ENCODE measurements around the gene ITSN2.

Gene ITSN2

GRCh38 chr2:24247164-24247563 is 113.2 kb downstream of the ITSN2 start:
- H3K36me3 Mint-ChIP-seq (ENCODE audit: low read depth) = peaks cover 84% of the 10 kb centered on the region
- H3K4me3 Mint-ChIP-seq = no peak overlapping the region

GRCh38 chr2:24245986-24246776 is 114.2 kb downstream of the ITSN2 start:
- H3K27ac Mint-ChIP-seq = peak overlapping the region; percentile 51
- H3K4me1 Mint-ChIP-seq (ENCODE audit: low read depth) = no peaks in the 10 kb centered on the region
- H3K4me3 Mint-ChIP-seq = no peak overlapping the region
- H3K9me3 Mint-ChIP-seq = no peaks in the 10 kb centered on the region
- DNase-seq = no peak
- no peaks in the 10 kb centered on the region for H3K27me3 Mint-ChIP-seq
- peaks cover 88% of the 10 kb centered on the region for H3K36me3 Mint-ChIP-seq (ENCODE audit: low read depth)

More at GRCh38 chr2:24247164-24247563, 113.2 kb downstream of the ITSN2 start:
- Mint-ChIP-seq H3K9me3 (no peaks in the 10 kb centered on the region), H3K4me1 (ENCODE audit: low read depth) (no peaks in the 10 kb centered on the region), H3K27me3 (no peaks in the 10 kb centered on the region), H3K27ac (peak overlapping the region; percentile 44)
- DNase-seq = no peak

- no peaks in the 10 kb centered on the region for H3K9me3 Mint-ChIP-seq
- H3K27ac Mint-ChIP-seq = no peak overlapping the region
- no peak for DNase-seq
- no peaks in the 10 kb centered on the region for H3K27me3 Mint-ChIP-seq
- no peaks in the 10 kb centered on the region for H3K4me1 Mint-ChIP-seq (ENCODE audit: low read depth)
- H3K4me3 Mint-ChIP-seq = no peak overlapping the region
- H3K36me3 Mint-ChIP-seq (ENCODE audit: low read depth) = peaks cover 59% of the 10 kb centered on the region
Observed at GRCh38 chr2:24241528-24241927, 118.8 kb downstream of the ITSN2 start.

GRCh38 chr2:24239553-24239952 is 120.8 kb downstream of the ITSN2 start:
- no peak overlapping the region for H3K27ac Mint-ChIP-seq
- no peaks in the 10 kb centered on the region for H3K27me3 Mint-ChIP-seq
- DNase-seq = no peak
- H3K4me3 Mint-ChIP-seq = no peak overlapping the region
- H3K4me1 Mint-ChIP-seq (ENCODE audit: low read depth) = no peaks in the 10 kb centered on the region
- no peaks in the 10 kb centered on the region for H3K9me3 Mint-ChIP-seq
- peaks cover 43% of the 10 kb centered on the region for H3K36me3 Mint-ChIP-seq (ENCODE audit: low read depth)

- Mint-ChIP-seq H3K27ac (no peak overlapping the region), H3K4me3 (no peak overlapping the region), H3K9me3 (no peaks in the 10 kb centered on the region), H3K27me3 (no peaks in the 10 kb centered on the region), H3K4me1 (ENCODE audit: low read depth) (no peaks in the 10 kb centered on the region), H3K36me3 (ENCODE audit: low read depth) (peaks cover 41% of the 10 kb centered on the region)
- DNase-seq = no peak
Observed at GRCh38 chr2:24238158-24238557, 122.2 kb downstream of the ITSN2 start.

GRCh38 chr2:24237313-24237712 is 123.0 kb downstream of the ITSN2 start:
- no peaks in the 10 kb centered on the region for H3K4me1 Mint-ChIP-seq (ENCODE audit: low read depth)
- no peaks in the 10 kb centered on the region for H3K27me3 Mint-ChIP-seq
- H3K27ac Mint-ChIP-seq = no peak overlapping the region
- H3K36me3 Mint-ChIP-seq (ENCODE audit: low read depth) = peaks cover 34% of the 10 kb centered on the region
- H3K9me3 Mint-ChIP-seq = no peaks in the 10 kb centered on the region
- DNase-seq = no peak
- H3K4me3 Mint-ChIP-seq = no peak overlapping the region

- DNase-seq = no peak
- Mint-ChIP-seq H3K9me3 (no peaks in the 10 kb centered on the region), H3K27me3 (no peaks in the 10 kb centered on the region), H3K4me1 (ENCODE audit: low read depth) (no peaks in the 10 kb centered on the region), H3K4me3 (no peak overlapping the region), H3K36me3 (ENCODE audit: low read depth) (peaks cover 21% of the 10 kb centered on the region), H3K27ac (no peak overlapping the region)
Observed at GRCh38 chr2:24233321-24233720, 127.0 kb downstream of the ITSN2 start.

GRCh38 chr2:24231461-24231881 is 128.9 kb downstream of the ITSN2 start:
- Mint-ChIP-seq H3K36me3 (ENCODE audit: low read depth) (peaks cover 13% of the 10 kb centered on the region), H3K4me1 (ENCODE audit: low read depth) (no peaks in the 10 kb centered on the region), H3K27ac (no peak overlapping the region), H3K27me3 (no peaks in the 10 kb centered on the region), H3K9me3 (no peaks in the 10 kb centered on the region), H3K4me3 (no peak overlapping the region)
- DNase-seq = no peak

- H3K27me3 Mint-ChIP-seq = no peaks in the 10 kb centered on the region
- DNase-seq = no peak
- H3K36me3 Mint-ChIP-seq (ENCODE audit: low read depth) = peaks cover 13% of the 10 kb centered on the region
- H3K9me3 Mint-ChIP-seq = no peaks in the 10 kb centered on the region
- H3K4me1 Mint-ChIP-seq (ENCODE audit: low read depth) = no peaks in the 10 kb centered on the region
- H3K27ac Mint-ChIP-seq = no peak overlapping the region
- H3K4me3 Mint-ChIP-seq = no peak overlapping the region
Observed at GRCh38 chr2:24228470-24228869, 131.9 kb downstream of the ITSN2 start.

- Mint-ChIP-seq H3K27me3 (no peaks in the 10 kb centered on the region), H3K9me3 (no peaks in the 10 kb centered on the region), H3K4me3 (no peak overlapping the region), H3K4me1 (ENCODE audit: low read depth) (no peaks in the 10 kb centered on the region), H3K27ac (peak overlapping the region; percentile 53), H3K36me3 (ENCODE audit: low read depth) (peaks cover 21% of the 10 kb centered on the region)
- no peak for DNase-seq
Observed at GRCh38 chr2:24225499-24226242, 134.7 kb downstream of the ITSN2 start.

GRCh38 chr2:24222946-24223345 is 137.4 kb downstream of the ITSN2 start:
- Mint-ChIP-seq H3K27ac (no peak overlapping the region), H3K4me3 (no peak overlapping the region), H3K36me3 (ENCODE audit: low read depth) (peaks cover 45% of the 10 kb centered on the region), H3K9me3 (no peaks in the 10 kb centered on the region), H3K27me3 (no peaks in the 10 kb centered on the region), H3K4me1 (ENCODE audit: low read depth) (no peaks in the 10 kb centered on the region)
- DNase-seq = no peak

- peaks cover 52% of the 10 kb centered on the region for H3K36me3 Mint-ChIP-seq (ENCODE audit: low read depth)
- H3K27ac Mint-ChIP-seq = no peak overlapping the region
Observed at GRCh38 chr2:24221343-24222050, 138.8 kb downstream of the ITSN2 start.

GRCh38 chr2:24220554-24221291 is 139.6 kb downstream of the ITSN2 start:
- peaks cover 52% of the 10 kb centered on the region for H3K36me3 Mint-ChIP-seq (ENCODE audit: low read depth)
- no peaks in the 10 kb centered on the region for H3K27me3 Mint-ChIP-seq
- no peak overlapping the region for H3K4me3 Mint-ChIP-seq
- DNase-seq = no peak
- peaks cover under 1% of the 10 kb centered on the region for H3K4me1 Mint-ChIP-seq (ENCODE audit: low read depth)
- no peak overlapping the region for H3K27ac Mint-ChIP-seq
- H3K9me3 Mint-ChIP-seq = no peaks in the 10 kb centered on the region

More at GRCh38 chr2:24221343-24222050, 138.8 kb downstream of the ITSN2 start:
- no peaks in the 10 kb centered on the region for H3K27me3 Mint-ChIP-seq
- H3K4me3 Mint-ChIP-seq = no peak overlapping the region
- DNase-seq = no peak
- no peaks in the 10 kb centered on the region for H3K9me3 Mint-ChIP-seq
- no peaks in the 10 kb centered on the region for H3K4me1 Mint-ChIP-seq (ENCODE audit: low read depth)

- Mint-ChIP-seq H3K4me3 (no peak overlapping the region), H3K9me3 (no peaks in the 10 kb centered on the region), H3K27me3 (no peaks in the 10 kb centered on the region), H3K4me1 (ENCODE audit: low read depth) (peaks cover 6% of the 10 kb centered on the region), H3K27ac (peak overlapping the region; percentile 15), H3K36me3 (ENCODE audit: low read depth) (peaks cover 78% of the 10 kb centered on the region)
- no peak for DNase-seq
Observed at GRCh38 chr2:24214880-24215279, 145.5 kb downstream of the ITSN2 start.

Data from activated T-cell treated with anti-CD3 and anti-CD28 coated beads, Interleukin-2, amount 50 U/mL, for 24 hours (primary cell).